Activated T-helper 1 cell treated with anti-CD3 and anti-CD28 coated beads, Interleukin-2, amount 50 U/mL, for 16 hours (primary cell): Measurements from ENCODE around the gene SND1.

Experiments
- DNase-seq, 2 donors: peaks; one replicate each; pipeline ENCODE4 v3.0.0-alpha.2; 2020; ENCODE audit warnings: low read depth in 1 of 2, low spot score in 1 of 2

SND1 gene

DNA sequence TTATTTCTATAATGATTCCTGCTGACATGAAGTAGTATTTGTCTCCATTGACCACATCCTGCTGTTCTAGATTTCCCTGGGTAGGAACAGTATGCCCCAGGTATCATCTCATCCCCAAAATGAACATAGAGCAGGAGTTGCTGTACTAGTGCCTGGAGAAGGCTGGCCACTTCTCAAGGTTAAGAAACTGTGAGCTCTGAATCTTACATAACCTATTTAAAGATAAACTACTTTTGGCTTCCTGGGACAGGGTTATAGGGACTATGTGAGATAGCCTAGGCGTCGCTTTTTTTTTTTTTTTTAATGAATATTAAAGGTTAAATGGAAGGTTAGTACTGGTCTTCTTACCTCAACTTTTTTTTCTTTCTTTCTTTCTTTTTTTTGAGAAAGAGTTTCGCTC, 276.2 kb downstream of the SND1 start:
- DNase-seq = no peak

DNA sequence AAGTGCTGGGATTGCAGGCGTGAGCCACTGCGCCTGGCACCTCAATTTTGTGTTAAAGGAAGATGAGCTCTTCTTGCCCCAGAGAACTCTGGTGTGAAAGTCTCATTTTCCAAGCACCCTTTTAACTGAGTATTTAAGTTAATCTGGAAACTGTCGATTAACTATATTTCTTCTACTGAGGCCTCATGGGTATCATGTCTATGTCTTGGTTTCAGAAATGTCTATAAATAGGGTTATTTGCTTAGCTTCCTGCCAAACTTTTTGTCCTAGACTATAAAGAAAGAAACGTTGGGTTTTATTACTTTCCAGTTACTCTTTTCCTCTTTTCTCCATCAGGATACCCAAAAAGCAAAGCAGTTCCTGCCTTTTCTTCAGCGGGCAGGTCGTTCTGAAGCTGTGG, 276.9 kb downstream of the SND1 start:
- DNase-seq = no peak

DNA sequence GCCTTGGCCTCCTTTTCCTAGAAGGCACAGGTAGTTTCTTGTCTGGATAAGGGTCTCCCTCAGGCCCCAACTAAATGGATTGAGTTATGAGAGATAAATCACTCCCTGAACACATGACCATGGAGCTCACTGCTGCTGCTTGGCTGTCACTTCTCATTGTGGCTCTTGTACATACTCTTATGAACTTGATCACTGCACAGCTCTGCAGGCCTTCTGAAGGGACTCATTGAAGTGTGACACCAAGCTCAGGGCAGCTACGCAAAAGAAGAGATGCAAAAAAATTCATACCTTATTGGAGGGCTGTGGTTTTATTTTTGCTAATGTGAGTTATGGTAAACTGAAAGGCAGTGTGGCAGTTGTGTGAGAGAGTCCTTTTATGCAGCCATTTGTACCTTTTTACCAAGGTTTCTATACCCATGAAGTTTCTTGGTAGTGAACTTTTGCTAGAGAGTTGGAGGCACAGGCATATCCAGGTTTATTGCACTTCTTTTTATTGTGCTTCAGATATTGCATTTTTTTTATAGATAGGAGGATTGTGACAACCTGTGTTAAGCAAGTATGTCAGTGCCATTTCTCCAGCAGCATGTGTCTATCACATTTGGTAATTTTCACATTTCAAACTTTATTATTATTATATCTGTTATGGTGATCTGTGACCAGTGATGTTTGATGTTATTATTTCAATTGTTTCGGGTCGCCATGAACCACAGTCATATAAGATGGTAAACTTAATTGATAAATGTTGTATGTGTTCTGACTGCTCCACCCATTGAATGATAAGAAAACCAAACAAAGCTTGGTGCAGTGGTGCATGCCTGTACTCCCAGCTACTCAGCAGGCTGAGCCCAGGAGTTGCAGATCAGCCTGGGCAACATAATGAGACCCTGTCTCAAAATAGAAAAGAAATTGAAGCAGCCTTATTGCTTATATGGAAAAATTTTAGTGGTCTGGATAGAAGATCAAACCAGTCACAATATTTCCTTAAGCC, 278.6 kb downstream of the SND1 start:
- no peak for DNase-seq

DNA sequence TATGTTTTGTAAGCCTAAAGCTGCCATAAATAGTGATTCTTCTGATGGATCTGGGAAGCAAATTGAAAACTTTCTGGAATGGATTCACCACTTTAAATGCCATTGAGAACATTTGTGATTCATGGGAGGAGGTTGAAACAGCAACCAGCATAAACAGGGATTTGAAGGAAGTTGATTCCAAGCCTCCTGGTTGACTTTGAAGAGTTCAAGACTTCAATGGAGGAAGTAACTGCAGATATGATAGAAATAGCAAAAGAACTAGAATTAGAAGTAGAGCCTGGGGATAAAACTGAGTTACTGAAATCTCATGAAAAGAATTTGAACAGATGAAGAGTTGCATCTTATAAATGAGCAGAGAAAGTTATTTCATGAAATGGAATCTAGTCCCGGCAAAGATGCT, 280.1 kb downstream of the SND1 start:
- no peak for DNase-seq

DNA sequence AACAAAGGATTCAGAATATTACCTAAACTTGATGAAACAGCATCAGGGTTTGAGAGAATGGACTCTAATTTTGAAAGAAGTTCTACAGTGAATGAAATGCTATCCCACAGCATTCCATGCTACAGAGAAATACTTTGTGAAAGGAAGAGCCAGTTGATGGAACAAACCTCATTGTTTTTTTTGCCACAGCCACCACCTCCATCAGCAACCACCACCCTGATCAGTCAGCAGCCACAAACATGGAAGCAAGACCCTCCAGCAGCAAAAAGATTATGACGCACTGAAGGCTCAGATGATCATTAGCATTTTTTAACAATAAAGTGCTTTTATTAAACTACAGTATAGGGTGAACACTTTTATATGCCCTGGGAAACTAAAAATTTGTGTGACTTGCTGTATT, 280.5 kb downstream of the SND1 start:
- DNase-seq = no peak

DNA sequence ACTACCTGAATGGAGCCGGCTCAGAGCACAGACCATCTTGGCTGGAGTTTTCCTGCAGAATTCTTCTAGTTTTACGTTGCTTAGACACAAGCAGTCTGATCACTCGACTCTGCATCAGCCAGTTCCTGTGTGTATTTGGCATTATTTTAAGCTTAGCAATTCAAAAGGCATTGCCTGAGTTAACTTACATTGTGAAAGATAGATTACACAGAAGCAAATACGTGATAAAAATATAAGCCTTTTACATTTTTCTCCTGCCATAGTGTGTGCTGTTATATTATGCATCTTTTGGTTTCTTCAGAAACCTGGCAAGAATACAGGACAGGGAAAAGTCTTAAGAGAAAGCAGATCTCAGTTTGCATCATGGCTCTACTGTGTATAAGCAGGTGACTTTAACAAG, 281.2 kb downstream of the SND1 start:
- DNase-seq = no peak

DNA sequence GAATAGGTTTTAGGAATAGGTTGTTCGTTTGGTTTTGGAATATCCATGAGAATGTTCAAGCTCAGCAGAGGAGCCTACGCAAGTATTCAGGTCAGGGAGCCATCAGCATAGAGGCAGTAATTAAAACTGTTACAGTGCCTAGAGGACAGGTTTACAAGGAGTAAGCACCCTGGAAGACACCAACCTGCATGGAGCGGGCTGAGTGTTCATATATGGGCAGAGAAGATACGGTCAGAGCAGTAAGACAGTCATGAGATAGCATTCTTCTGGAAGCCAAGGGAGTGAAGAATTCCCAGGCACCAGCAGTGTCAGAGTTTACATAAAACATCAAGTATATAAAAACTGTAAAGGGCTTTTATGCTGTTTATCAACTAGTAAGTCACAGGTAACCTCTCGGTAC, 282.7 kb downstream of the SND1 start:
- no peak for DNase-seq

DNA sequence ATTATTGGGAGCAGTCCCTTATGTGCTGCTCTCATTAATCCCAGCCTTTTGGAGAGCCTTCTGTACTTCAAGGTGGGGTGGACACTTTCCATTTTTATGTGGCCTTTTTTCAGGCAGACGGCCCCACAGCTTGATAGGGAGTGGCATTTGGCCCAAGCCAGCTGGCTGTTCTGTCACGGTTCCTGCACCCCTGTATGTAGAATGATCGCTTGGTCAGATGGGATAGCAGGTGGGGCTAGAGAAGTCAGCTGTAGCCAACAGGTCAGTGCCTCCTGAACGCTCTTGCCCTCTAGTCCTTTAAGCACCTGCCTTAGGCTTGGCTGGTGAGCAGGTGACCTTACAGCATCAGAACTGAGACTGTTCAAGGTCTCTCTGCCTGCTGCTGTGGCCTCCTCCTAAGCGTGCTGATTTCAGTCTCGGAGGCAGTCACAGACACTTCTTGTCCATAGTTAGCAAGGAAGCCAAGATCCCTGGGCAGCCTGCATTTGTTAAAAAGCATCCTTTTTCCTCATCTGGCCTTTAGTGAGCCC, 283.9 kb downstream of the SND1 start:
- DNase-seq = no peak

DNA sequence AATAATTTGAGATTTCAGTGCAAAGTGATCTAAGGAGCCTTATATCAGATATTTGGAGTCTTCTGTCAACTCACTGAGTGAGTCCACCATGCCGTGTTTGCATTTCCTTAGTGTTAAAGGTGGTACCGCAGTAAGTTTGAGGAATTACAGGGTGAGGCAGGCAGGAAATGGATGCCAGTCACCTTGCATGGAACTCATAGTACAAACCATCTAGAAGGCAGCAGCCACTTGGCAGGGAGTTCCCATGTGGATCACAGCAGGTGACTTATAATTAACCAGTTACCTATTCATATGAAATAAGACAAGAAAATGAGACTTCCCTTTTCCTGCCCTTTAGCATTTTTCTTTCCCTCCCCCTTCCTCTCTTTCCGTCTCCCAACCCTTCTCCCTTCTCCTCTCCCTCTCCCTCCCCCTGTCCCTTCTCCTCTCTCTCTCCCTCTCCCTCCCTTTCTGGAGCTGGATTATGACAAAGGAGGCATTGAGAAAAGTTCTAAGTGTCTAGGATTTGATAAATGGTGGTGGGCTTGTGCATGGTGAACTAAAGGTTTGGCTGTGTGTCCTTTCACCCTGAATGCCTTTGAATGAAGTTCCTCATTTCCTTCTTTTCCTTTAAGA, 285.2 kb downstream of the SND1 start:
- DNase-seq = no peak

DNA sequence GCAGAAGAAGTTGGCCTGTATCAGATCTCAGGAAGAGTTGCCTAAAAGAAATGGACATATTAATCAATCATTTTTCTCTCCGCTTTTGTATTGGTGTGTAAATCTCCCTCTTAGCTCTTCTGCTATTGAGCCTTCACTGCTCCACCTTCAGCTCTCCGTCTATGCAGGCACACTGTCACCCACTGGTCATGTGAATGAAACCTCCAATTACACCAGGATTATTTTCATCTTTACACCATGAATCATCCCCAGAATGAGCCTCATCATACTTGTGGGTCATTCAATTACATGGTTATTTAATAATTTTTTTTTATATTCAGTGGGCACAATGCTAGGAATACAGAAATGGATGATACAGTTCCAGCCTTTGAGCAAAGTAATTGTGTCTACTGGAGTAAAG, 286.6 kb downstream of the SND1 start:
- DNase-seq = no peak

DNA sequence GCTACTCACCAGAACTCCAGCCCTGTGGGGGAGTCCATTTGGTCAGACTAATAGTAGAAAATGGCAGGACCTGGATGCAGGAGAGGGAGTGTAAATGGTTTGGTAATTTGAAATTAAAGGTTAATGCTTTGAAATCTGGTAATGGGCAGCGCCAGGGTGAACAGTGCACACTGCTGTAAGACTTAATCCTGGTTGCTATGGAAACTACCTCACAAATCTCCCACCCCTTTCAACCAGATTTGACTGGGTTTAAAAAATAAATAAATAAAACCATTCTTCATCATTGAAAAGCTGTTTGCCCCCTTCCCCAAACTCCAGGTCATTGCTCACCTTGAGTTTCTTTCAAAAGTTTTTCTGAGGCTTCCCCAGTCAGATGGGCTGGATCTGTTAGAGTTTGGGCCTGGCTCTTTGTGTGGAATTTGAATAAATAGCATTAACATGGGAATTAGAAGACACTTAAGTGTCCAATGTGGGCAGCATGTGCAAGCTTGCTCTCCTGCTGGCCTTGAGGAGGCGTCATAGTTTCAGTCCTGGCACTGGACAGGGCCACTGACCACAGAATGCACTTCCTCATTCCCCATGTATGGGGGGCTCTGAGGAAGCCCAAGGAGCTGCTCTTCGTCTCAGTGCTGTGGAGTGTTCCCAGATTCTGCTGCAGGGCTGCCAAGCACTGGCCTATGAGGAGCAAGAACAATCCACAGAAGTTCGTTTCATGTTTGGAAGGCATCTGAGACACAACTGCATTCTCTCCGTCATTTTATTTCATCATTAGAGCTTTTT, 288.6 kb downstream of the SND1 start:
- DNase-seq = no peak

DNA sequence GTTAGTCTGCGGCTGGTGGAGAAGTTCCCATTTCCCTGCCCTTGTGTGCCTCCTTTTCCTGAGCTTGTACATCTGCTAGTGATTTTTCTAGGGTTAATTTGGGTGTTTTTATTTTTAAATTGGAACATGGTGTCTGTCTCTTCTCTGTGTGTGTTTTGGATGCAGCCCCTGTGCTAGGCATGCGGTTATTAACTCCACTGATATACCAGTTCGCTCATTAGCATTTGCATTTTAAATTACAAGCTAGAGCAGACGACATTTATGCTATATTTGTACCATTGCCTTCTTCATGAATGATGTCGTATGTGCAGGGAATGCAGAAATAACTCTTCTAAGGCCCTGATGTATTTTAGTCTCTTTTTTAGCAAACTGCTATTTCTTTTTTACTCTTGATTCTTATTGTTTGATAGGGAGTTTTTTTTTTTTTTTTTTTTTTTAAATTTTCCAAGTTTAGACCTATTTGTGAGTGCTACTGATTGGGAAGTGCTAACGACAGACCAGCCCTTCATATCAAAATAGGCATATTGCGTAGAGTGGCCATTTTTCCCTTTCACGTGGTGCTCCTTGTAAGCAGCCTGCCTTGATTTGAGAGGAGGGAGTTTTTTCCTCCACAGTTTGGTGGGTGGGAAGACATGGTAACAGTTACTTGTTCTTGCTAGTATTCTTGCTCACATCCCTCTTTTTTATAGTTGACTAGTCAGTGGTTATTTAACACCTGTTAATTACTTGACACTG, 289.6 kb downstream of the SND1 start:
- no peak for DNase-seq

DNA sequence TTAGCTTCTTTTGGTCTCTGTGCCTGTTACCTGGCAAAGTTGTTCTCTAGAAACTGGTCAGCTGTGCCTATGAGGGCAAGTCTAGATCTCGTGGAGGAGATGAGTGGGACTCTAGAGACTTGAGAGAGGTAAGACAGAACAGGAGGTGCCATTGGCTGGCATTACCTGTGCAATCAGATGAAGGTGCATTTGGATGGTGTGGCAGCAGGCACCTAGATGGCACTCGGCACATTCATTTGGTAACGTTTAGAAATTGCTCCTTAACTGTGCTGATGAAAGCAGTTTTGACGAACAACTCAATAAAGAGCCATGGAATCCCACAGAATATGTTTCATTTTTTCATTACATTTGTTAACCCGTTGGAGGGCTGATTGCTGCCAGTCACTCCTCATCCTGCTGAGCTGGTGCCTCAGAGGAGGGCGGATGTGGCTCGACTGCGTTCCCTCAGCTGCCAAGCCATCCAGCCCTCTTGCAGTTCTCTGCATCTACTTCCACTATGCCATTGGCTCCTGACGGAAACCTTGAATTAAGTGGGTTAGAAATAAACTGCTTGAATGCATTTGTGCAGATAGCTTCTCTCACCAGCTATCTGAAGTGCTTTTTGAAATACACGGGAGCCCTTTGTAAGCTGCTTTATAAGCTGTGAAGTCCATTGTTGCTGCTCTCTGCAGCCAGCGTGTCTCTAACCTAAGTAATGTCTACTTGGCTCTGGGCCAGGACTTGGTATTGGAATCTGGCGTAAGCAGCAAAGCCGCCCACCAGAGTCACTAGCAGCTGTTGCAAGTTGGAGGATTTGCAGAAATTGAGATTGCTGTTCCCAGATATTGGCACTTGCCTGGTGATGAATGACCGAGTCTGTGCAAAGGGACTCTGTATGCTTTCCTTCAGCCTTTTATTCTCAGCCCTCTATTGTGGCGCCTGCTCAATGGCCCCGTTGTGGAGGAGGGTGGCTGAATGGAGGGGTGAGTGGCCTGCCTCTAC, 291.8 kb downstream of the SND1 start:
- no peak for DNase-seq

DNA sequence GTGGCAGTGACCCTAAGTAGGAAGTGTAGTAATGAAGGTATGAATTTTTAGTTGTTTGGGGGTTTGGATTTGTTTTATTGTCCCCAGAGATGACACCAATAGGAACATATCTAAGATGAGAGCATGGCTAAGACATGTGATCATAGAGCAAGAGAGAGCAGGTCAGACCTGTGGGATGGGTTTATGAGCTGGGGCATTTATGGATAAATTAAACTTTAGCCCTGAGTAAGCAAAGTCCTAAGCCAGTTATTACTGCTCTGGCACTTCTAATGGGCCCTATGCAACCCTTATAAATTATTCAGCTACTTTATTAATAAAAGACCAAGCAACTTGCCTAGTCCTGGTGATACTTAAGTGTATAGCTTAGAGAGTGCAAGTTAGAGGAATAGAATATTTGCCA, 294.1 kb downstream of the SND1 start:
- DNase-seq = no peak

DNA sequence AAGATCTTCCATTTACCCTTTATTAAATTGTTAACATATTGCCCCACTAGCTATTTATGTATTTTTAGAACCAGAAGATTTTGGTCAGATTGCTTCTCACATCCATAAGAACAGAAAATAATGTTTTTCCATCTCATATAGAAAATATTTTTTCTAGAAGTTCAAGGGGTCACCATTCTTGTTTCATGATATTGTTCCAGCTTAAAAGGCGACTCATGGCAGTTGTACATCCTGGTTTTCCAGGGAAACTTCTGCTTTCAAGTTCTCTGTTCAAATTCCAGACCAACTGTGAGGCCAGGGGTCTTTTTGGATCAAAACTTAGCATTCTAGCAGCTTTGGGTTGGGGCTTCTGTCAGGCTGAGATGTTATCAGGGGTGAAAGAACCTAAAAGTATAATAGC, 294.9 kb downstream of the SND1 start:
- DNase-seq = no peak

DNA sequence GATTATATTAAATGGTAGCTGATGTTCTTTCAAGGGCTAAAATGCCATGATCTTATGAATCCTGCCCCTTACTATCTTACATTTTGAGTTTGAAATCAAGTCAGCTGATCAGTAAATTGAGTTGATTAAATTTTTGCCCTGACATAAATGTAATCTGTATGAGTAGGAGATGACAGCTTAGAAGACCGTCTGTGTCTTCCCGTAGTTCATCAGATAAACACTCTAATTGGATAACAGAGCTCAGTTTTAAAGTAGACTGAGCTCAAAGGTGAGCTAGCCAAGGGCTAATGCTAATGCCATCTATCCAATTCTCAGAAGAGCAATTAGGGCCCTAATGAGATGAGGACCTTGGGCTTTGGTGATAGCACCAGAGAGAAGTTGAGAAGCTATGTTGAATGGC, 296.3 kb downstream of the SND1 start:
- no peak for DNase-seq

DNA sequence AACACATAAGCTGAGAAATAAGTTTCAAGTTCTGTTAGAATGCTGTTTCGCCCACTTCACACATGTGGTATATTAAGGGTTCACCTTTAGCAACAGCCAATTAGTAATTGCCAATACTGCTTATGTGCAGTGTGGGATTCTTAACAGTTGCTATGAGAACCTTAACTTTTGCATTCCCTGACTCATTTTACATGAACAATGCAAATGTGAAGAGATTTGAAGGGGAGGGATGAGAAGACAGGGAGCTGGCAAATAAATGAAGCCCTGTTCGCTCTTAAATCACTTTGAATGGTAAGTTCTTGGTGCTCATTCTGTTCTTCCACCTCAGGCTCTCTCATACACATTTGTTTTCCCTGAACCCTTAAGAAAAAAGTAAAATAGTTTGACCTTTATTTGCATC, 296.9 kb downstream of the SND1 start:
- no peak for DNase-seq

DNA sequence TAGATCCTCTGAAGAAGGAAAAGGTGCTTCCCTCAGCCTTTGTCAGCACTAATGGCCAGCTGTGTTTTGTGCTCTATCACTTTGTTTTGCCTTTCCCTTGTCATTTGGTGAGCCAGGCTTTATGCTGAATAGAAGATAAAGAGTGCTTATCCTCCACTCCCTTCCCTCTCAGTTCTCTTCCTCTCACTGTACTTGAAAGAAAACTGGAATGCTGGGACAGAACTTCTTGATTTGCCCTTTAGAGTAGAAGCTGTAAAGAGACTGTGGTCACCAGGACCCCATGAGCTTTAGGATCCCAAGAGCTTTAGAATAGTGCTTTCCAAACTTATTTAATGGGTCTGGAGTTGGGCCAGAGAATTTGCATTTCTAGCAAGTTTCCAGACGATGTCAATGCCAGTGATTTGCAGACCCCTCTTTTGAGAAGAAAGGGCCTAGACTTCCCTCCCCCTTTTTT, 297.8 kb downstream of the SND1 start:
- DNase-seq = no peak

DNA sequence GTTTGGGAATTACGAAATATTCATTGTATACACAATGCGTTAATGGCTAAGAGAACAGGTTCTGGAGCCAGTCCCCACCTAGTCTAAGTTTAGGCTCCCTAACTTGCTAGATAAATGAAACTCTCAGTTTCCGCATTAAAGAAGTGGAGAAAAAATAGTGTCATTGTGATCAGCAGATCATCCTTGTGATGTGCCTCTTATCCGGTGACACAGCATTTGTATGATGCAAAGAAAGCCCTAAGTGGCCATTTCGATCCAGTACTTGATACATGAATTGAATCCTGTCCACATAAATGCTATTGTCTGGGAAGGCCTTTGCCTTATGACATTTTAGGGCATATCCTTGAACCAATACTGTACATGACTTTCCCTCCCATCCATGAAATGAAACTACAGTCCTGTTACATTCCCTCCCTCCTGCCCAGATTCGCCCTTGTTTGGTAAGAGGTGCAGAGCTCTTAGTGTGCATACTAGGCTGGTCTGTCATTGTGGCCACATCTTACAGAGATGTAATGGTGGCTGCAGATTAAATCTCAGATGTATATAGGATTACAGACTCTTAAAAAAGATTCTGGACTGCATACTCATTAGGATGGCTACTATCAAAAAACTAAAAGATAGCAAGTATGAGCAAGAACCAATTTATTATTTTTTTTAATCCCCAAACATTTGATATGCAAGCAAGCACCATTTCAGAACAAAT, 298.4 kb downstream of the SND1 start:
- no peak for DNase-seq
